WTC11 (cell line): Measurements from ENCODE around the gene VTN. TPM values are rescaled to one million over a fixed set of nuclear protein-coding genes. Genes with fewer than 3 reads are reported as not detected.

Experiments
- ATAC-seq: fragments of 200-7000 bp; cut with Tn5 transposase; 2 replicates; pipeline ENCODE4 v1.10.0; 2021; ENCODE audit warnings: mild to moderate bottlenecking, moderate library complexity
- CTCF ChIA-PET: fragments of 300-600 bp; sonication (Branson Sonifier 250); formaldehyde crosslinking; loops from one replicate; lab custom pipeline; 2021; ENCODE audit warnings: antibody characterized with exemption; lab: Charles Lee
- POLR2A ChIA-PET: fragments of 350-600 bp; sonication (Branson Sonifier 250); formaldehyde crosslinking; loops from one replicate; lab custom pipeline; 2021; ENCODE audit warnings: antibody characterized with exemption; lab: Charles Lee
- DNase-seq: peaks from one replicate; pipeline ENCODE4 v3.0.0; 2021; ENCODE audit warnings: low spot score
- H3K27ac Mint-ChIP-seq: 2 replicates; pipeline ENCODE4 v1.8.0; 2021; ENCODE audit warnings: mixed read lengths
- H3K27me3 Mint-ChIP-seq: 2 replicates; pipeline ENCODE4 v1.8.0; 2021; ENCODE audit warnings: low read depth, mild to moderate bottlenecking, moderate library complexity, mixed read lengths
- H3K36me3 Mint-ChIP-seq: 2 replicates; pipeline ENCODE4 v1.8.0; 2021; ENCODE audit warnings: mixed read lengths
- H3K4me1 Mint-ChIP-seq: 2 replicates; pipeline ENCODE4 v1.8.0; 2022; ENCODE audit warnings: mixed read lengths
- H3K4me3 Mint-ChIP-seq: 2 replicates; pipeline ENCODE4 v1.8.0; 2021; ENCODE audit warnings: mild to moderate bottlenecking, moderate library complexity, mixed read lengths
- H3K9me3 Mint-ChIP-seq: 2 replicates; pipeline ENCODE4 v1.8.0; 2021; ENCODE audit warnings: mixed read lengths
- ATF1 ChIP-seq: sonication (generic); formaldehyde crosslinking; IDR thresholded peaks from 2 replicates; pipeline ENCODE4 v1.8.1; 2023; ENCODE audit warnings: mild to moderate bottlenecking, moderate library complexity, missing genetic modification reagents
- IRF2 ChIP-seq: sonication (generic); formaldehyde crosslinking; IDR thresholded peaks from 2 replicates; pipeline ENCODE4 v1.8.0; 2022; ENCODE audit warnings: low read depth, missing genetic modification reagents, borderline replicate concordance
- JAZF1 ChIP-seq: fragments of 250-450 bp; sonication (Bioruptor Pico); IDR thresholded peaks from 2 replicates; pipeline ENCODE4 v1.9.0; 2021; ENCODE audit warnings: moderate library complexity, mild to moderate bottlenecking, inconsistent platforms
- JUN ChIP-seq: sonication (generic); formaldehyde crosslinking; IDR thresholded peaks from 2 replicates; pipeline ENCODE4 v1.8.0; 2023; ENCODE audit warnings: mild to moderate bottlenecking, missing genetic modification reagents
- NFATC4 ChIP-seq: fragments of 250-450 bp; sonication (Bioruptor Pico); IDR thresholded peaks from 2 replicates; pipeline ENCODE4 v1.9.0; 2021; ENCODE audit warnings: mild to moderate bottlenecking
- NR2C2 ChIP-seq: sonication (generic); formaldehyde crosslinking; IDR thresholded peaks from 2 replicates; pipeline ENCODE4 v1.8.0; 2022; ENCODE audit warnings: mild to moderate bottlenecking, missing genetic modification reagents
- RELA ChIP-seq: sonication (generic); formaldehyde crosslinking; IDR thresholded peaks from 2 replicates; pipeline ENCODE4 v1.8.1; 2022; ENCODE audit warnings: missing genetic modification reagents, mild to moderate bottlenecking, borderline replicate concordance
- RORB ChIP-seq: fragments of 250-450 bp; sonication (Bioruptor Pico); IDR thresholded peaks from 2 replicates; pipeline ENCODE4 v1.9.0; 2021; ENCODE audit warnings: mild to moderate bottlenecking
- SMAD4 ChIP-seq: sonication (generic); formaldehyde crosslinking; IDR thresholded peaks from 2 replicates; pipeline ENCODE4 v1.8.0; 2022; ENCODE audit warnings: mild to moderate bottlenecking, missing genetic modification reagents
- SOX15 ChIP-seq: fragments of 250-450 bp; sonication (Bioruptor Pico); IDR thresholded peaks from 2 replicates; pipeline ENCODE4 v1.9.0; 2021; ENCODE audit warnings: mild to moderate bottlenecking
- TP53 ChIP-seq: sonication (generic); formaldehyde crosslinking; IDR thresholded peaks from 2 replicates; pipeline ENCODE4 v1.8.1; 2023; ENCODE audit warnings: mild to moderate bottlenecking, missing genetic modification reagents
- ZBTB21 ChIP-seq: sonication (generic); formaldehyde crosslinking; IDR thresholded peaks from 2 replicates; pipeline ENCODE4 v1.8.1; 2023; ENCODE audit warnings: mild to moderate bottlenecking, missing genetic modification reagents, borderline replicate concordance
- ZNF138 ChIP-seq: sonication (generic); formaldehyde crosslinking; conservative IDR thresholded peaks from 2 replicates; pipeline ENCODE4 v1.8.1; 2022; ENCODE audit warnings: mild to moderate bottlenecking, moderate library complexity, missing genetic modification reagents
- ZNF263 ChIP-seq: sonication (generic); formaldehyde crosslinking; IDR thresholded peaks from 2 replicates; pipeline ENCODE4 v1.8.1; 2022; ENCODE audit warnings: low read depth, mild to moderate bottlenecking, moderate library complexity, missing genetic modification reagents
- ZNF317 ChIP-seq: sonication (generic); formaldehyde crosslinking; IDR thresholded peaks from 2 replicates; pipeline ENCODE4 v1.8.1; 2023; ENCODE audit warnings: low read depth, mild to moderate bottlenecking, moderate library complexity, missing genetic modification reagents, borderline replicate concordance
- total RNA-seq: library from RNA; stranded (reverse); gene quantifications from 3 replicates; pipeline ENCODE4 v1.2.3, GENCODE V29; 2021
- TF ChIP-seq, protein P1 (sequence below): sonication (generic); formaldehyde crosslinking; IDR thresholded peaks from 2 replicates; pipeline ENCODE4 v1.8.1; 2022; ENCODE audit warnings: missing genetic modification reagents, borderline replicate concordance
- TF ChIP-seq, protein P2 (sequence below): fragments of 250-450 bp; sonication (Bioruptor Pico); IDR thresholded peaks from 2 replicates; pipeline ENCODE4 v1.9.0; 2021; ENCODE audit warnings: mild to moderate bottlenecking
- TF ChIP-seq, protein P3 (sequence below): sonication (generic); formaldehyde crosslinking; IDR thresholded peaks from 2 replicates; pipeline ENCODE4 v1.8.0; 2022; ENCODE audit warnings: mild to moderate bottlenecking, missing genetic modification reagents
- TF ChIP-seq, protein P4 (sequence below): fragments of 200-600 bp; IDR thresholded peaks from 2 replicates; pipeline ENCODE4 v1.8.0; 2022; ENCODE audit warnings: antibody characterized with exemption
- TF ChIP-seq, protein P5 (sequence below): sonication (generic); formaldehyde crosslinking; IDR thresholded peaks from 2 replicates; pipeline ENCODE4 v1.8.0; 2023; ENCODE audit warnings: missing genetic modification reagents
- TF ChIP-seq, protein P6 (sequence below): sonication (generic); formaldehyde crosslinking; IDR thresholded peaks from 2 replicates; pipeline ENCODE4 v1.8.1; 2023; ENCODE audit warnings: mild to moderate bottlenecking, missing genetic modification reagents, moderate library complexity
- TF ChIP-seq, protein P7 (sequence below): sonication (generic); formaldehyde crosslinking; IDR thresholded peaks from 2 replicates; pipeline ENCODE4 v1.8.1; 2022; ENCODE audit warnings: low read depth, mild to moderate bottlenecking, moderate library complexity, missing genetic modification reagents, borderline replicate concordance

VTN gene
- total RNA-seq, 1 experiment from 2014 or later = 1.6 TPM

DNA sequence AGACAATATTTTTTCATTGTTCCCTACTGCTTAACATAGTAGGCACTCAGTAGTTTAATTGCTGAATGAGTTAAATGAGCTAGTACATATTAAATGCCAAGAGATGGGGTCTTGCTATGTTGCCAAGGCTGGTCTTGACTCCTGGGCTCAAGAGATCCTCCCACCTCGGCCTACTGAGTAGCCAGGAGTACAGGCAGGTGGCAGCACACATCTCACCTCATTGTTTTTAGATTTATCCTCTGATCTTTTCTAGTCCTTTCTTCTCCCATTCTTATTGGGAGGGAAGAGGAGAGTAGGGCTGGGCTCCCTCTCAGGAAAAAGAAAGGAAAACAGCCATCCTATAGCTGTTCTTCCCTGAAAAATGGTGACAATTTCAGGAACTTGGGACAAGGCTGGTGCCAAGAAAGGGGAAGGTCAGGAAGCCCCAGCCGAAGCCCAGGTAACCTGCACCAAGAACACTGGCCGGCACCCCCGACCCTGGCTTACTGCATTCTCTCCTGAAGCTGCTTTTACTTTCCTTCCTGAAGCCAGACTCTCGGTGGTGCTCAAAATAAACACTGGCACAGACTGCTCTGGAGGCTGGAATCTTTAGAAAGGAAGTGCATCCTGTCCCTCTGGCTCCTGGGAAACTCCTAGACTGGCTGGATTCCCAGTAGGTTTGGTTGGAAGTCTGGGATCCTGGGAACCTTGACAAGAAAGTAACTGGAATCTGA, 31.9 kb downstream of the VTN start:
- no peak for ATAC-seq
- DNase-seq = no peak
- H3K4me1 Mint-ChIP-seq = peaks cover 20% of the 10 kb centered on the region
- ChIA-PET CTCF (no interaction called here), POLR2A (no interaction called here)
- H3K36me3 Mint-ChIP-seq = peaks cover 18% of the 10 kb centered on the region
- H3K27ac Mint-ChIP-seq = 0 out of 2 replicates have a peak overlapping the region, but pooled peaks have one; percentile 25
- H3K9me3 Mint-ChIP-seq = no peaks in the 10 kb centered on the region
- TF ChIP-seq TP53 = no peak
- TF ChIP-seq SOX15 = no peak
- no peak for TF ChIP-seq SMAD4 (CRISPR knock-in tag)
- TF ChIP-seq ATF1 (CRISPR knock-in tag) = no peak
- no peak for TF ChIP-seq NR2C2 (CRISPR knock-in tag)
- TF ChIP-seq ZBTB21 (CRISPR knock-in tag) = no peak
- TF ChIP-seq JAZF1 (CRISPR knock-in tag) = no peak
- TF ChIP-seq JUN (CRISPR knock-in tag) = no peak
- H3K4me3 Mint-ChIP-seq = no peak overlapping the region
- H3K27me3 Mint-ChIP-seq = no peaks in the 10 kb centered on the region

DNA sequence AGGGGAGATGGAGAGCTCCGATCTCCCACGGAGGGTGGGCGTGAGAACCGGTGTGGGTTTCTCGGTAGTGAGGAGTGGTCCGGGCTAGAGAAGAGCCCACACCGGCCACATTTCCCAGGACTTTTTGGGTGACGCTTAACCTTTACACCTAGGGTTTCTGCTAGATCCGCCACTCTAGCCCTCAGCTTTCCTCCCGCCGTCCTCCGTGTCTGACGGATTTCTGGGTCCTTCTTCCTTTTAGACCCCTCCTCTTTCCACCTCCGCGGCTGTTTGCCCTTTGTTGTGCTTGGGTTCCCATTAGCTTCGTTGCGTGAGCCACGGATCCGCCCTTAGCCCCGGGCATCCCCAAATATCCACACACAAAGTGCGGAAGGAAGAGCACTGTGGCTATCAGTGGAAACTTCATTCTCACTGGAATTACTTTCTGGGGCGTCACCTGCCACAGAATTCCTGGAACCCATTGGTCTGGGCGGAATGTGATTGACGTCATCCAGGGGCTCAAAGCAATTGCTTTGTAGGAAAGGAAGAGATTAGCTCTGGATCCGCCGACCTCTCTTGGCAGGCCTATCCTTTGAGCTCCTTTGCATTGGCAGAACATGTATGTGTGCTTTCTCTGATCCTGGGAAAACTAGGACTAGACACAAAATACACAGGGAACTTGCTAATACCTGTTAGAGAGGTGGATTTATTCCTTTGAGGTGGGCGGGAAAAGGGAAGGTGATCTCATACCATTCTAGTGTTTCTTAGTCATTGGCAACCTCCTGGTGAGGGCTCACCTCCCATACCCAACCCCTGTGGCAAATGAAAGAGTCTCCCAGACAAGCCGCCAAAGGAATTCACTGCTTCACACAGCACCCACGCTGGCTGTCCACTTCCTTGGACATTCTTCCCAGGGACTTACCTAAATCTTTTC, 33.9 kb downstream of the VTN start:
- Mint-ChIP-seq H3K27ac (peak overlapping the region; percentile 99), H3K27me3 (no peaks in the 10 kb centered on the region), H3K4me1 (peaks cover 20% of the 10 kb centered on the region), H3K9me3 (no peaks in the 10 kb centered on the region), H3K4me3 (peak overlapping the region; percentile 99), H3K36me3 (peaks cover 7% of the 10 kb centered on the region; the same call in 1 of the 2 replicates)
- DNase-seq (peak; percentile 68), ATAC-seq (peak; percentile 11)
- POLR2A ChIA-PET = interaction anchor here (0.6 to 2.5 kb wide), 10 partner anchors 7 to 311 kb away, joined by 3 to 17 read pairs (median 4); partner anchors contain the start of genes POLDIP2 and TMEM97
- no peak for TF ChIP-seq RORB (CRISPR knock-in tag)
- TF ChIP-seq JAZF1 (CRISPR knock-in tag) = no peak
- no peak for TF ChIP-seq ZNF317 (CRISPR knock-in tag)
- no peak for TF ChIP-seq ZNF263
- TF ChIP-seq, protein P1, sequence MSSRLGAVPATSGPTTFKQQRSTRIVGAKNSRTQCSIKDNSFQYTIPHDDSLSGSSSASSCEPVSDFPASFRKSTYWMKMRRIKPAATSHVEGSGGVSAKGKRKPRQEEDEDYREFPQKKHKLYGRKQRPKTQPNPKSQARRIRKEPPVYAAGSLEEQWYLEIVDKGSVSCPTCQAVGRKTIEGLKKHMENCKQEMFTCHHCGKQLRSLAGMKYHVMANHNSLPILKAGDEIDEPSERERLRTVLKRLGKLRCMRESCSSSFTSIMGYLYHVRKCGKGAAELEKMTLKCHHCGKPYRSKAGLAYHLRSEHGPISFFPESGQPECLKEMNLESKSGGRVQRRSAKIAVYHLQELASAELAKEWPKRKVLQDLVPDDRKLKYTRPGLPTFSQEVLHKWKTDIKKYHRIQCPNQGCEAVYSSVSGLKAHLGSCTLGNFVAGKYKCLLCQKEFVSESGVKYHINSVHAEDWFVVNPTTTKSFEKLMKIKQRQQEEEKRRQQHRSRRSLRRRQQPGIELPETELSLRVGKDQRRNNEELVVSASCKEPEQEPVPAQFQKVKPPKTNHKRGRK = no peak
- TF ChIP-seq, protein P2, sequence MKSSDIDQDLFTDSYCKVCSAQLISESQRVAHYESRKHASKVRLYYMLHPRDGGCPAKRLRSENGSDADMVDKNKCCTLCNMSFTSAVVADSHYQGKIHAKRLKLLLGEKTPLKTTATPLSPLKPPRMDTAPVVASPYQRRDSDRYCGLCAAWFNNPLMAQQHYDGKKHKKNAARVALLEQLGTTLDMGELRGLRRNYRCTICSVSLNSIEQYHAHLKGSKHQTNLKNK (CRISPR knock-in tag) = no peak
- no peak for TF ChIP-seq RELA (CRISPR knock-in tag)
- TF ChIP-seq SMAD4 (CRISPR knock-in tag) = no peak
- TF ChIP-seq, protein P3, sequence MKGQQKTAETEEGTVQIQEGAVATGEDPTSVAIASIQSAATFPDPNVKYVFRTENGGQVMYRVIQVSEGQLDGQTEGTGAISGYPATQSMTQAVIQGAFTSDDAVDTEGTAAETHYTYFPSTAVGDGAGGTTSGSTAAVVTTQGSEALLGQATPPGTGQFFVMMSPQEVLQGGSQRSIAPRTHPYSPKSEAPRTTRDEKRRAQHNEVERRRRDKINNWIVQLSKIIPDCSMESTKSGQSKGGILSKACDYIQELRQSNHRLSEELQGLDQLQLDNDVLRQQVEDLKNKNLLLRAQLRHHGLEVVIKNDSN (CRISPR knock-in tag) = no peak
- no peak for TF ChIP-seq NFATC4
- TF ChIP-seq, protein P4, sequence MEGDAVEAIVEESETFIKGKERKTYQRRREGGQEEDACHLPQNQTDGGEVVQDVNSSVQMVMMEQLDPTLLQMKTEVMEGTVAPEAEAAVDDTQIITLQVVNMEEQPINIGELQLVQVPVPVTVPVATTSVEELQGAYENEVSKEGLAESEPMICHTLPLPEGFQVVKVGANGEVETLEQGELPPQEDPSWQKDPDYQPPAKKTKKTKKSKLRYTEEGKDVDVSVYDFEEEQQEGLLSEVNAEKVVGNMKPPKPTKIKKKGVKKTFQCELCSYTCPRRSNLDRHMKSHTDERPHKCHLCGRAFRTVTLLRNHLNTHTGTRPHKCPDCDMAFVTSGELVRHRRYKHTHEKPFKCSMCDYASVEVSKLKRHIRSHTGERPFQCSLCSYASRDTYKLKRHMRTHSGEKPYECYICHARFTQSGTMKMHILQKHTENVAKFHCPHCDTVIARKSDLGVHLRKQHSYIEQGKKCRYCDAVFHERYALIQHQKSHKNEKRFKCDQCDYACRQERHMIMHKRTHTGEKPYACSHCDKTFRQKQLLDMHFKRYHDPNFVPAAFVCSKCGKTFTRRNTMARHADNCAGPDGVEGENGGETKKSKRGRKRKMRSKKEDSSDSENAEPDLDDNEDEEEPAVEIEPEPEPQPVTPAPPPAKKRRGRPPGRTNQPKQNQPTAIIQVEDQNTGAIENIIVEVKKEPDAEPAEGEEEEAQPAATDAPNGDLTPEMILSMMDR = no peak
- TF ChIP-seq, protein P5, sequence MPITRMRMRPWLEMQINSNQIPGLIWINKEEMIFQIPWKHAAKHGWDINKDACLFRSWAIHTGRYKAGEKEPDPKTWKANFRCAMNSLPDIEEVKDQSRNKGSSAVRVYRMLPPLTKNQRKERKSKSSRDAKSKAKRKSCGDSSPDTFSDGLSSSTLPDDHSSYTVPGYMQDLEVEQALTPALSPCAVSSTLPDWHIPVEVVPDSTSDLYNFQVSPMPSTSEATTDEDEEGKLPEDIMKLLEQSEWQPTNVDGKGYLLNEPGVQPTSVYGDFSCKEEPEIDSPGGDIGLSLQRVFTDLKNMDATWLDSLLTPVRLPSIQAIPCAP = no peak
- TF ChIP-seq ZNF138 = no peak
- TF ChIP-seq, protein P6, sequence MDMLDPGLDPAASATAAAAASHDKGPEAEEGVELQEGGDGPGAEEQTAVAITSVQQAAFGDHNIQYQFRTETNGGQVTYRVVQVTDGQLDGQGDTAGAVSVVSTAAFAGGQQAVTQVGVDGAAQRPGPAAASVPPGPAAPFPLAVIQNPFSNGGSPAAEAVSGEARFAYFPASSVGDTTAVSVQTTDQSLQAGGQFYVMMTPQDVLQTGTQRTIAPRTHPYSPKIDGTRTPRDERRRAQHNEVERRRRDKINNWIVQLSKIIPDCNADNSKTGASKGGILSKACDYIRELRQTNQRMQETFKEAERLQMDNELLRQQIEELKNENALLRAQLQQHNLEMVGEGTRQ (CRISPR knock-in tag) = no peak
- no peak for TF ChIP-seq IRF2 (CRISPR knock-in tag)
- TF ChIP-seq, protein P7, sequence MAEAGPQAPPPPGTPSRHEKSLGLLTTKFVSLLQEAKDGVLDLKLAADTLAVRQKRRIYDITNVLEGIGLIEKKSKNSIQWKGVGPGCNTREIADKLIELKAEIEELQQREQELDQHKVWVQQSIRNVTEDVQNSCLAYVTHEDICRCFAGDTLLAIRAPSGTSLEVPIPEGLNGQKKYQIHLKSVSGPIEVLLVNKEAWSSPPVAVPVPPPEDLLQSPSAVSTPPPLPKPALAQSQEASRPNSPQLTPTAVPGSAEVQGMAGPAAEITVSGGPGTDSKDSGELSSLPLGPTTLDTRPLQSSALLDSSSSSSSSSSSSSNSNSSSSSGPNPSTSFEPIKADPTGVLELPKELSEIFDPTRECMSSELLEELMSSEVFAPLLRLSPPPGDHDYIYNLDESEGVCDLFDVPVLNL (CRISPR knock-in tag) = no peak
- CTCF ChIA-PET = interaction anchor here (0.7 to 3.6 kb wide), 16 partner anchors 10 to 617 kb away, joined by 3 to 26 read pairs (median 10); partner anchors contain the start of genes BLTP2, LYRM9, POLDIP2 and SARM1
